Stimulated activated CD4-positive, alpha-beta T cell treated with anti-CD3 and anti-CD28 coated beads, Interleukin-1b, Interleukin-23, amount 100 ng/mL, for 1 hour (primary cell): Measurements from ENCODE around the gene CEP131.

Source experiments
- DNase-seq, 2 donors: peaks; one replicate each; pipeline ENCODE4 v3.0.0-alpha.2; 2020; ENCODE audit warnings: low read depth in 2 of 2

The CEP131 gene

GRCh38 chr17:81222906-81223761 is at the start of gene CEP131:
Gene CEP131, minus strand, starts transcription at chr17:81222965. Its CDS starts 2,909 bp downstream, at chr17:81220056.
- peak; percentile 100 for DNase-seq

- DNase-seq: no peak
Observed at GRCh38 chr17:81271226-81271625, 48.5 kb upstream of the CEP131 start.

- DNase-seq: no peak
Observed at GRCh38 chr17:81270279-81270678, 47.5 kb upstream of the CEP131 start.

GRCh38 chr17:81267390-81268067 is 44.8 kb upstream of the CEP131 start:
- DNase-seq: no peak

- no peak for DNase-seq
Observed at GRCh38 chr17:81265576-81265975, 42.8 kb upstream of the CEP131 start.

- DNase-seq: no peak
Observed at GRCh38 chr17:81264640-81265039, 41.9 kb upstream of the CEP131 start.

GRCh38 chr17:81263371-81264181 is 40.8 kb upstream of the CEP131 start:
- no peak for DNase-seq

GRCh38 chr17:81261582-81262336 is 39.0 kb upstream of the CEP131 start:
- no peak for DNase-seq

- DNase-seq: no peak
Observed at GRCh38 chr17:81261096-81261495, 38.3 kb upstream of the CEP131 start.

GRCh38 chr17:81260641-81261040 is 37.9 kb upstream of the CEP131 start:
- no peak for DNase-seq

GRCh38 chr17:81260171-81260570 is 37.4 kb upstream of the CEP131 start:
- DNase-seq: no peak

GRCh38 chr17:81259058-81259605 is 36.4 kb upstream of the CEP131 start:
- DNase-seq: no peak

- no peak for DNase-seq
Observed at GRCh38 chr17:81258292-81258691, 35.5 kb upstream of the CEP131 start.

GRCh38 chr17:81257533-81257932 is 34.8 kb upstream of the CEP131 start:
- no peak for DNase-seq

GRCh38 chr17:81256616-81257015 is 33.9 kb upstream of the CEP131 start:
- DNase-seq: no peak

- DNase-seq: no peak
Observed at GRCh38 chr17:81254955-81255717, 32.4 kb upstream of the CEP131 start.

- DNase-seq: peak; percentile 33 to 41
Observed at GRCh38 chr17:81253358-81254131, 30.8 kb upstream of the CEP131 start.

- no peak for DNase-seq
Observed at GRCh38 chr17:81252987-81253329, 30.2 kb upstream of the CEP131 start.

- no peak for DNase-seq
Observed at GRCh38 chr17:81252326-81252986, 29.7 kb upstream of the CEP131 start.
